Panc1 (cell line): ENCODE results near the gene ZNF284.

ENCODE experiments used
- CTCF ChIP-seq: fragments of 450-650 bp; IDR thresholded peaks from 2 replicates; pipeline ENCODE4 v1.5.1; 2017; ENCODE audit warnings: mild to moderate bottlenecking
- REST ChIP-seq, 2 experiments: IDR thresholded peaks; 2 replicates each; pipeline ENCODE4 v1.6.1; 2011 to 2012; ENCODE audit warnings: low read depth in 2 of 2, control low read depth in 1 of 2, low read length in 1 of 2, mild to moderate bottlenecking in 1 of 2, moderate library complexity in 1 of 2; ENCODE audit not compliant: insufficient read depth in 1 of 2

GRCh38 chr19:44061038-44061437, 10.9 kb upstream of the ZNF284 start:
- TF ChIP-seq CTCF (no peak), REST (IDR thresholded peaks at IDR 0.05; ENCODE audit: insufficient read depth in 1 of 2, low read depth in 2 of 2, low read length in 1 of 2) (no peak)
